HG02588 (cell line): ENCODE results near the gene PTN.
"Not testable (repeated sequence)": the region's sequence is repeated elsewhere in the genome, so short reads cannot be mapped to it uniquely, and the experiment has no call there.

Experiments
- ATAC-seq: cut with Tn5 transposase; IDR thresholded peaks from one replicate; pipeline ENCODE4 v1.9.1; 2021; ENCODE audit warnings: mild to moderate bottlenecking, moderate library complexity; ENCODE audit not compliant: unreplicated experiment

The PTN gene

DNA sequence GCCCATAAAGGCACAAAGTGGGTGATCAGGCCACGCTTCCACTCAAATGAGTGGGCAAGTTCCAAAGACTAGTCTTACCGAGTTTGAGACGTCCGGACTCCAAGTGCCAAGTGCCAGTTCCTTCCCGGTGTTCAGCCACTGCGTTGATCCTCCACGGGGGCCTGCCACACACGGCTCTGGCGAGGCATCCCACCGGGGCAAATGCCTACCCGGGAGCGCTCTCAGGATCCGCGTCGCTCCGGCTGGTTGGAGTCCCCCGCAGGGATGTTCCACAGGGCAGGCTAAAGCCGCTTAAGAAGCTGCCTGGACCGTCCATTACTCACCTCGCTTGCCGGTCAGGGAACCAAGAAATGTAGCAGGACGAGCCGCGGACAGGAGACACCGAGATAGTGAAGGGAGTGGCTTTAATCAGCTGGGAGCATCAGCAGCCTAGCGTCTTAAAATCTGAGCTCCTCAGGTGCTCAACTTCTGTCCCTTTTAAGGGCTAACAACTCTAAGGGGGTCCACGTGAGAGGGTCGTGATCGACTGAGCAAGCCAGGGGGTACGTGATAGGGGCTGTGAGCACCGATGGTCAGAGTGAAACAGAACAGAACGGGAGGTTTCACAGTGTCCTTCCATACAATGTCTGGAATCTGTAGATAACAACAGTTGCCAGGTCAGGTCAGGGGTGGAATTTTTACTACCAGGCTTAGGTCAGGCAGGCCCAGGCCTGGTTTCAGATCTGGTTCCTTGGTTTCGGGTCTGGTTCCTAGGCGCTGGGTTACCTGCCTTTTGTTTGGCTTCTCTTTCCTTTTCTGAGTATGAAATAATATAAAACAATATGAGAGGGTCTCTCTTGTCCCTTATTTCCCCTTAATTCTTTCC is 75.3 kb downstream of the PTN start:
- ATAC-seq, result not testable (repeated sequence)

DNA sequence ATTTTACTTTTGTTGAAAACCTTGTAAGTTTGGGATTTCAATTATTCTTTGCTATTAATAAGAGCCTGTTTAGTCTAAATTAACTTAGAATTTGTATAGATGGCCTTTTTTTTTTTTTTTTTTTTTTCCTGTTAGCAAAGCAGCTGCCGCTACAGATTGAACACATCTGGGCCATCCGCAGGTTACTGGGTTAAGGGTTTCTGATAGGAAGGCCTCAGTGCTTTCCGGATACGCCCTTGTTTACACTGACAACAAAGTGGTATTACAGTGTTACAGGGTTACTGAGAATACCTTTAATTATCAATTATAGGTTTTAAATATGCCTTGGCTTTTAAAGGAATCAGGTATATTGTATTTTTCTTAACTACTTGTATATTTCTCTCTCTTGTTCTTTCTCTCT is 76.8 kb downstream of the PTN start:
- ATAC-seq, result no peak

DNA sequence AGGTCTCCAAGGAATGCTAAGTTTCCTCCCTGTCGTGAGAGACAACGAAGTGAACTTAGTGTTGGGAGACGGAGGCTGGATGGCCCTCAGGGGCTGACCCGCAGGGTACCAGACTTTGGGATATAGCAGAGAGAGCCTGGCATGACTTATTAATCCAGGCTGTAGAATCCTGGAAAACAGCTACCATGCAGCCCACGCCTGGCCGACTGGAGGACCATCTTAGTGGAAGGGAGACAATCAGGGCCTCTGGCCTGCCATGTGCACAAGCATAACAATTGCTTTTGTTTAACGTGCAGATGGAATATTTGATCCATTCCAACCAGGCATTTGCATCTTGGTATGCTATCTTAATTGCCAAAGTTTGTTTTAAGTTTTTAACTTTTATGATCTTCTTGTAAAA is 78.1 kb downstream of the PTN start:
- not testable (repeated sequence) for ATAC-seq

DNA sequence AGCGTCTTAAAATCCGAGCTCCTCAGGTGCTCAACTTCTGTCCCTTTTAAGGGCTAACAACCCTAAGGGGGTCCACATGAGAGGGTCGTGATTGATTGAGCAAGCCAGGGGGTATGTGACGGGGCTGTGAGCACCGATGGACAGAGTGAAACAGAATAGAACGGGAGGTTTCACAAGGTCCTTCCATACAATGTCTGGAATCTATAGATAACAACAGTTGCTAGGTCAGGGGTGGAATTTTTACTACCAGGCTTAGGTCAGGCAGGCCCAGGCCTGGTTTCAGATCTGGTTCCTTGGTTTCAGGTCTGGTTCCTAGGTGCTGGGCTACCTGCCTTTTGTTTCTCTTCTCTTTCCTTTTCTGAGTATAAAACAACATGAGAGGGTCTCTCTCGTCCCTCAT is 80.9 kb downstream of the PTN start:
- no peak for ATAC-seq

GRCh38 chr7:137258552-137258951 is 85.0 kb downstream of the PTN start:
- no peak for ATAC-seq

DNA sequence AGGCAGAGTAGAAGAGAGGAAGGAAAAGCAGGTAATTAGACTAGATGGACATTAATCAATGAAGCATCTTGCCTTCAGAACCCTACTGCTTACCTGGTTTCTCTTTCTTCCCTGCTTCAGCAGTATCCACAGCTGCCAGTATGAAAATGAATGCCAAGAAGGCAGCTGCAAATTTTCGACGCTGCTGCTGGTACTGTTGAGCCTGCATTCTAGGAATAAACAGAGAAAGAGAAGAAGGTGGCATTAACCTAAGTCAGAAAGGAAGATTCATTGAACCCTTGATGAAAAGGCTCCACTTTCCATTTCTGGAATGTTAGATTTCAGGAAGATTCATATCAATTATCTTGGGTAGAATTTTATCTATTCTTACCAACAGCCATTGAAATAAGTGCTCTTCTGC is 88.8 kb downstream of the PTN start:
- ATAC-seq, result no peak

- ATAC-seq, result no peak
Observed at GRCh38 chr7:137245890-137246289, 97.6 kb downstream of the PTN start.

GRCh38 chr7:137245186-137245585 is 98.3 kb downstream of the PTN start:
- ATAC-seq, result no peak

DNA sequence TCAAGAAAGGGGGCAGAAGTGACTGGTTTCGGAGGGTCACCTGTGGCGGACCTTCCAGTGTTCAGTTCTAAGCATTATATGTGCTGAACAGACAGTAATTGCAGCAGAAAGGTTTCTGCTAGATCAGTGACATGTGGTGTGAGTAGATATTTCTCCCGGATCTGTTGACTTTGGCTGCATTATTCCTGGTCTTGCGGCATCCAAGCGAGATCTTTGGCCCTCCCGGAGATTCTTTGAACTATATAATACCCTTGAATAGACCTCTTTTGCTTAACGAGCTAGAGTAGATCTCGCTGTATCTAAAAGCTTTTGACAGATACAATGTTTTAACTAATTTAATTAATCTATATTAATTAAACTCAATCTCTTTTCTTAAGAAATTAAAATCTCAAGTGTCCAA is 99.8 kb downstream of the PTN start:
- no peak for ATAC-seq

GRCh38 chr7:137242616-137243015 is 100.9 kb downstream of the PTN start:
- no peak for ATAC-seq

GRCh38 chr7:137241655-137242360 is 101.7 kb downstream of the PTN start:
- no peak for ATAC-seq

GRCh38 chr7:137239186-137239585 is 104.3 kb downstream of the PTN start:
- ATAC-seq, result not testable (repeated sequence)

DNA sequence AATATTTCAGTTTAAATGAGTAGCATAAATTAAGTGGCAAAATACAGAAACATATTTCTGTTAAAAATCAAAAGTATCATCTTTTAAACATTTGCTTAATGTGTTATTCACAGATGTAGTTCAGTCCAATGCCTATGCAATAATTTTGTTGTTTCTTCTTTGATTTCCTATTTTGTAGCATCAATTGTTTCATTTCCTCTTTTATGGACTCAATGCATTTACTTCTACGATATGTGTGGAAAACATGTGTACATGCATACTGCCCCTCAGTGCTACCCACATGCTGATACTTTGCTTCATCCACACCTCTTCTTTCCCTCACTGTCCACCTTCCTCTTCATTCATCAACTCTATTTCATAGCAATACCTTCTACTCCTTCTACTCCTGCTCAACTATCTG is 108.1 kb downstream of the PTN start:
- ATAC-seq, result no peak

DNA sequence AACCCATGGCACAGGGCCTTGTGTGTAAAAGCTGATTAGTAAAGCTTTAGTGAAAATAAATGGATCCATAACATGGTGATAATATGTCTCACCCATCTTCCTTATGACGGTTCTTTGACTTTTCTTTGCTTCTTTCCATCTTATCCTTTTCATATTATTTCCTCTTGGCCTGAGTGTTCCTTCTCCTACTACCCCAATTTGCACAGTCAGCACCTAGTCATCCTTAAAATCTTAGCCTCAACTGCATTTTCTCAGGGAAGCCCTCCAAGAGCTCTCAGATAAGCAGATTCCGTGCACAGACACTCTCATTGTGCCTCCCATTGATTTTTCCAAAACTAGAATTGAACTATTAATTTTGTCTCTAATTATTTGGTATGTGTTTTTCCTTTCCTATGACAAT is 112.4 kb downstream of the PTN start:
- ATAC-seq, result no peak

DNA sequence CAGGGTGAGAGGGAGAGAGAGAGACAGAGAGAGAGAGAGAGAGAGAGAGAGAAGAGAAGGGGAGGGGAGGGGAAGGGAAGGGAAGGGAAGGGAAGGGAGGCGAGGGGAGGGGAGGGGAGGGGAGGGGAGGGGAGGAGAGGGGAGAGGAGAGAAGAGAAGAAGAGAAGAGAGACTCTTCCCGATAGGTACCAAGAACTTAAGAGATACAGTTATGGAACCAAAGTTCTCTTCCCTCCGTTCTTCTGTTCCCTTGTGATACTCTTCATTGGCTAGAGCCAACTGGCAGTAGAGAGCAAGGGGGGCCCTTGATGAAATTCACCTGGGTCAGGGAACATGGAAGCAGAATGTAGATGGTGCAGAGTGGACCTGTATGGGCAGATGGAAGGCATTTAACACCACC is 122.1 kb downstream of the PTN start:
- no peak for ATAC-seq

DNA sequence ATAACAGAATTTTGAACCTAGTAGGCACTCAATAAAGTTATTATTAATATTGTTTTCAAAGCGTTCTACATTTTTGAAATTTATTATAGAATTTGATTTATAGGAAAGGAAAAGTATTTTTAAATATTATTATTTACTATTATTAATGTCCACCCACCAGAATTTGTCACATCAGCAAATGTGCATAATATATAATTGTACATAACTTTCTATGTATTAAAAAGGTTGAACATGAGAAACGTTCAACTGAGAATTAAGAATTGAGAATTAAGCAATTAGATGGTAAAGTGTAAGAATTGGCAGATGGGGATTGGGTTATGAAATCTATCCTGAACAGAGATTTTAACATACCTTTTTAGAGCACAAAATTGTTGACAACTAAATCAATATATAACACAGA is 129.8 kb downstream of the PTN start:
- ATAC-seq, result no peak

GRCh38 chr7:137209151-137209817 is 134.2 kb downstream of the PTN start:
- ATAC-seq, result no peak

DNA sequence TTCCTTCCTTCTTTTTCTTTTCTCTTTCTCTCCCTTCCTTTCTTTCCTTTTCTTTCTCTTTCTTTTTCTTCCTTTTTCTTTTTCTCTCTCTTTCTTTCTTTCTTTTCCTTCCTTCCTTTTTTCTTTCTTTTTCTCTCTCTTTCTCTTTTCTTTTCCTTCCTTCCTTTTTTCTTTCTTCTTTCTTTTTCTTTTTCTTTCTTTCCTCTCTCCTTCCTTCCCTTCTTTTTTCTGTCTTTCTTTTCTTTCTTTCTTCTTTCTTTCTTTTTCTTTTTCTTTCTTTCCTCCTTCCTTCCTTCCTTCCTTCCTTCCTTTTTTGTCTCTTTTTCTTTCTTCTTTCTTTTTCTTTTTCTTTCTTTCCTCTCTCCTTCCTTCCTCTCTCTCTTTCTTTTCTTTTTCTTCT is 136.8 kb downstream of the PTN start:
- no peak for ATAC-seq

DNA sequence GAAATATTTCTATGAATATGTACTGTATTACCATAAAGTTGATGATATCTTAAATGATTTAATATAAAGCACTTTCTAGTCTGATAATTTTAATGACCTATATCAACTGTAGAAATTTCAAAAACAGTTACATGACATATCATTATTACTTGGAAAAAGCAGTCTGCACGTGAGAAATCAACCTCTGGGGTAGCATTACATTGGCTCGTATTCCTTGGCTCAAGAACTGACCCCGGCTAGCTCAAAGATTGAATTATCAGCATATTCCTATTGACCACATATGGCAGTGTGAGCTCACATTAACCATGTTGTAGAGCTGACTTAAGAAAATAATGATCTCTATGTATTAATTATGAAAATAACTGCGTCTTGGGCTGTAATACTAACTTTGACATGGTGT is 139.3 kb downstream of the PTN start:
- no peak for ATAC-seq

DNA sequence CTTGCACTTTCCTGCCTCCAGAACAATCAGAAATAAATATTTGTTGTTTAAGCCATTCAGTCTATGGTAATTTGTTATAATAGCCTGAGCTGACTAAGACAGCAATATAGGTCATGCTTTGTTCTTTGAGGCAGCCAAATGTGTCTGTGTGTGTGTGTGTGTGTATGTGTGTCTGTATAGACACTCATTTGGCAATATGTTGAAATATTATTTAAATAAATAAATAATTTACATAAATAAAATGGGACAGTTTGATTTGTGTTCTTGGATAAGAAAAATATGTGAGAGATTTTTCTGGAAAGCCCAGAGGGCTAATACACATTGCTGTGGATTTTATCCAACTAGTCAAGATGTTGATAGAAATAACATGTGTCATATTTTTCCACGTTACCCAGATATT is 140.2 kb downstream of the PTN start:
- no peak for ATAC-seq

- ATAC-seq, result no peak
Observed at GRCh38 chr7:137196648-137197047, 146.9 kb downstream of the PTN start.

- ATAC-seq, result no peak
Observed at GRCh38 chr7:137195996-137196395, 147.5 kb downstream of the PTN start.
